NCI-H1436 treated with DMSO at 0.1 percent for 48 hours (cell line): Measurements from ENCODE around the gene SYNJ2.
"Not testable (repeated sequence)": the region's sequence is repeated elsewhere in the genome, so short reads cannot be mapped to it uniquely, and the experiment has no call there.

Experiments
- DNase-seq: peaks from one replicate; lab custom pipeline; 2025; lab: John Stamatoyannopoulos, UW

The SYNJ2 gene

GRCh38 chr6:157959451-157960227, 22.0 kb upstream of the SYNJ2 start:
- no peak for DNase-seq

- DNase-seq, result no peak
Measured at GRCh38 chr6:157961153-157961831, 20.4 kb upstream of the SYNJ2 start.

DNA sequence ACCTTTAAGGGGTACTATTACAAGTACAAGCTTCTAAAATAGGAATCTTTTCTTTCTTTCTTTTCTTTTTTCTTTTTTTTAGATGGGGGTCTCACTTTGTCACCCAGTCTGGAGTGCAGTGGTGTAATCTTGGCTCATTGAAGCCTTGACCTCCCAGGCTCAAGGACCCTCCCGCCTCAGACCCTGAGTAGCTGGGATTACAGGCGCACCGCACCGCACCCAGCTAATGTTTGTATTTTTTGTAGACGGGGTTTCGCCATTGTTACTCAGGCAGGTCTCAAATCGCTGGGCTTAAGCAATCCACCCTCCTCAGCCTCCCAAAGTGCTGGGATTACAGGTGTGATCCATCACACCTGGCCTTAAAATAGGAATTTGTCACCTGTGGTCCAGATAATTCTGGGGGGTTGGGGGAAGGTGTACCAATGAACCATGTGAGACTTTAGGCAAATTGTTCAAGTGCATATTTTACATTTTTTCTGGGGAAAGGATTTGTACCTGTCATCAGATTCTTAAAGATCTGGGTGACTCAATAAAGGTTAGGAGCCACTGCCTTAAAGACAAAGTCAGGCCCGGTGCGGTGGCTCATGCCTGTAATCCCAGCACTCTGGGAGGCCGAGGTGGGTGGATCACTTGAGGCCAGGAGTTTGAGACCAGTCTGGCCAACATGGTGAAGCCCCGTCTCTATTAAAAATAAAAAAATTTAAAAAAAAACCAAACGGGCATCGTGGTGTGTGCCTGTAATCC, 19.7 kb upstream of the SYNJ2 start:
- DNase-seq, result no peak

DNA sequence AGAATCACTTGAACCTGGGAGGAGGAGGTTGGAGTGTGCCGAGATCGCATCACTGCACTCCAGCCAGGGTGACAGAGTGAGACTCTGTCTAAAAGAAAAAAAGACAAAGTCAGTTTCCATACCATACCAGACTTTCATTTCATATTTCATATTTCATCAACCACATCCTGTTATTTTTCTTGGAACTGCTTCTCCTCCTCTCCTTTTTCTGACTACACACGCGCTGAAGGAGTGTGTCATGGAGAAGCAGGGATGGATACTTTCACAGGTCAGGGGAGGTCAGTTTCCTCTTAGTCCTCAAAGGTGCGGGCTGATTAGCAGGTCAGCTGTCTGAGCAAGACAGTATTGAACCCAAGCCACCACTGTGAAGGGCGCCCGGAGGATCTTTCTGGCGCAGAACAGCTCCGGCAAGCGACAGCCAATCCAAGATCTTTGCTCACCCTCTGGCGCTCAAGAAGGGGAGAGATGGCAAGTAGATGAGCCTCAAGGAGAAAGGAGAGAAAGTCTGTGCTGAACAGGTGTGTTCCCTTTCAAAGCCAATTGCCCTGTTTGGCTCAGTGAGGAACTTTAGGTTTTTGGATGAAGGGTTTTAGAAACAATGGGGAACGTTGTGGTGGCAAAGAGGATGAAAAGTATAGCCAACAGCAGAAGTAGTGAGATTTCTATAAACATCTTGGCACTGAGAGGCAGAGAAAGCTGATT, 18.9 kb upstream of the SYNJ2 start:
- no peak for DNase-seq

DNA sequence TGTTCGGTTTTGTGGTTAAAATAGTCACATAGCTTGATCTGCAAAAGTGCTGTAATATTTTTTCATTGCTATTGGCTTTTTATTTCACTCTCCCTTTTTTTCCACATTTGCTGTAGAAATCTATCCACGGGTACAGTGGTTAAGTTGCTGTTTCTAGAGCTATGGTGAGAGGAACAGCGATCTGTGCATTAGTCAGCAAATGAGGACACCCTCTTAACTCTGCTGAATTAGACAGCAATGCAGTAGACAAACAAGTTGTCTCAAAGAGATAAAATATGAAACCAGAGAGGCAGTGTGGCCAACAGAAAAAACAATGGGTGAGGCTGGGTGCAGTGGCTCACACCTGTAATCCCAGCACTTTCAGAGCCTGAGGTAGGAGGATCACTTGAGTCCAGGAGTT, 17.6 kb upstream of the SYNJ2 start:
- DNase-seq, result no peak

- no peak for DNase-seq
Measured at GRCh38 chr6:157965387-157965786, 16.3 kb upstream of the SYNJ2 start.

DNA sequence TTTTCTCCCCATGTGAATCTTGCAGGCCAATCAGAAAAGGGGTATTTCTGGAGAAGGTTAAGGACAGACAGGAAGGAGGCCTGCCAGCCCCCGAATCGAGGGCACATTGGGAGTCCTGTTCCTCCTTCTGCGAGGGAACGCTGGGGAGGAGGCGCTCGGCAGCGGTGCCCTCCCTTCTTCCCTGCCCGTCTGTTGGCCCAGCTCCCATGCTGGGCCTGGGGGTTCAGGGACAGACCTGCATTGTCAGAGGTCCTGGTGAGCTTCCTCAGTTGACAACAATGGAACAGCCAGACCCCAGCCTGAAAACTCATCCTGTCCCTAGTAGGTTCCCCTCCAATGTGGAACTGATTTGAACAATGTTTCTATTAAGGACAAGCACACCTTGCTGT, 15.1 kb upstream of the SYNJ2 start:
- no peak for DNase-seq

DNA sequence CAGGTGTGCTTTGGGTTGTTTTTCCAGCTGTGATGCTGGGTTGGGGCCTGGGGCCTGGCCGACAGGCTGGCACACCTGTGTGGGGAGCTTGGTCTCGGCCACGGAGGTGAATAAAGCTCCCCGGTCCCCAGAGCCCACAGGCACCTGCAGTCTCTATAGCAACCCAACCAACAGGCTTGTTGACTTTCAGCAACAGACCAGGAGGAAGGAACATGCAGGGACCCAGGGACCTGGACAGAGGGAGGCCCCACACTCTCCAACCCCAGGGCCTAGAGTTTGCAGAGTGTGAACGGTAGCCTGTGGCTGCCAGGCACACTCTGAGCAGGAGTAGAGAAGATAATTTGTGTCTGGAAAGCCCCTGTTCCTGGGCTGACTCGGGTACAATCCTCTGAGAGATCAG, 14.6 kb upstream of the SYNJ2 start:
- no peak for DNase-seq

GRCh38 chr6:157967486-157967885, 14.2 kb upstream of the SYNJ2 start:
- DNase-seq, result no peak

- not testable (repeated sequence) for DNase-seq
Measured at GRCh38 chr6:157972177-157972576, 9.5 kb upstream of the SYNJ2 start.

DNA sequence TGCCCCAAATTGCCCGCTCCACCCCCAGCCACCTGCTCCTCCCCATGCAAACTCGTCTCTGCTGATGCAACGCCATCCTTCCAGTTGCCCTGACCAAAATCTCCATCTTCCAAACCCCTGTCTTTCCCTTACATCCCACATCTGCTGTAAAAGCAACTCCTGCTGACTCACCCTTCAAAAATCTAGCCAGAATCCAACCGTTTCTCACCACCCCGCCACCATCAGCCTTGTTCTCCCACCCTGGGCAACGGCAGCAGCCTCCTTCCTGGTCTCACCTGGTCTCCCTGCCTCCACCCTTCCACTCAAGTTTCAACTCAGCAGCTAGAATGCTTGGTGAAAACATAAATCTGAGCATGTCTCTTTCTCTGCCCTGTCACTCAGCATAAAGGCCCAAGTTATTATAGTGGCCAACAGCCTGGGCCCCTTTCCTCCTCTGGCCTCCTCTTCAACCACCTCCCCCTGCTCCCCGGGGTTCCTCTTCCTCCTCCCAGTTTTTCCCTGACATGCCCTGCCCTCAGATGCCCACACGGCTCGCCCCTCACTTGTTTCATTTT, 7.2 kb upstream of the SYNJ2 start:
- no peak for DNase-seq

GRCh38 chr6:157974967-157975366, 6.7 kb upstream of the SYNJ2 start:
- no peak for DNase-seq

DNA sequence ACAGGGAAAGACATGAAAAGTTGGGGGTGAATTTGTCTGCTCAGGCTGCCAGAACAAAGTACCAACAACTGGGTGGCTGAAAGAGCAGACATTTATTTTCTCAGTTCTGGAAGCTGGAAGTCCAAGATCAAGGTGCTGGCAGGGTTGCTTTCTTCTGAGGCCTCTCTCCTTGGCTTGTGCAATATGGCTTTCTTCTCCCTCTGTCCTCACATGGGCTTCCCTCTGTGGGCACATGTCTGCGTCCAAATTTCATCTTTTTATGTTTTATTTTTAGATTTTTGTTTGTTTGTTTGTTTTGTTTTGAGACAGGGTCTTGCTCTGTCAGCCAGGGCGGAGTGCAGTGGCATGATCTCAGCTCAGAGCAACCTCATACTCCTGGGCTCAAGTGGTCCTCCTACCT, 6.2 kb upstream of the SYNJ2 start:
- no peak for DNase-seq

- DNase-seq, result no peak
Measured at GRCh38 chr6:157976345-157977175, 5.1 kb upstream of the SYNJ2 start.

DNA sequence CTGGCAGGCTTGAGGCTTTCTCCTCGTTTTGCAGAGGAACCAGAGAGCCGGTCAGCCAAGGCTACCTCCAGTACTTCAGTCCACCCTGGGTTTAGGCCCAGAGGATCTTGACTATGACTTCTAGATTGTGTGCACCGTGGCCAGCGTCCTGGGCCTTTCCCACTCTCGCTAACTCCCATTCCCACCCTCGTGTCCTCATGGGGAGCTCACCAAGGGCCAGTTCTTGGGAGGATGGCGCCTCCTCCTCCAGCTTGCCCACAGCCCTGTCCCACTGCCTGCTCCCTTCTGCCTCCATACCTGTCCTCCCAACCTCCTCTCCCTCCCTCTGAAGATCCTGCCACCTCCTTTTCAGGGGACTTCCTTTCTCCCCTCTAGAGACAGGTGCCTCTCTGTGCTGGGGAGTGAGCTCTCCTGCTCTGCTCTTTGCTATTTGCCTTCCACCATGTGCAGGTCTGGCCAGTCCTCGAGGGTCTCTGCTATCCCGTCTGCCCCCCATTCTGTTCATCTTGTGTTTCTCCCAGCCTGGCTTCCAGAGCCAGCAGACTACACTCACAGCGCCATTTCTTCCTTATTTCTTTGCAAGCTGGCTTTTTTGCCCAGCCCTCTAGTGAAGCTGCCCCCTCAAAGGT, 4.4 kb upstream of the SYNJ2 start:
- DNase-seq, result no peak

DNA sequence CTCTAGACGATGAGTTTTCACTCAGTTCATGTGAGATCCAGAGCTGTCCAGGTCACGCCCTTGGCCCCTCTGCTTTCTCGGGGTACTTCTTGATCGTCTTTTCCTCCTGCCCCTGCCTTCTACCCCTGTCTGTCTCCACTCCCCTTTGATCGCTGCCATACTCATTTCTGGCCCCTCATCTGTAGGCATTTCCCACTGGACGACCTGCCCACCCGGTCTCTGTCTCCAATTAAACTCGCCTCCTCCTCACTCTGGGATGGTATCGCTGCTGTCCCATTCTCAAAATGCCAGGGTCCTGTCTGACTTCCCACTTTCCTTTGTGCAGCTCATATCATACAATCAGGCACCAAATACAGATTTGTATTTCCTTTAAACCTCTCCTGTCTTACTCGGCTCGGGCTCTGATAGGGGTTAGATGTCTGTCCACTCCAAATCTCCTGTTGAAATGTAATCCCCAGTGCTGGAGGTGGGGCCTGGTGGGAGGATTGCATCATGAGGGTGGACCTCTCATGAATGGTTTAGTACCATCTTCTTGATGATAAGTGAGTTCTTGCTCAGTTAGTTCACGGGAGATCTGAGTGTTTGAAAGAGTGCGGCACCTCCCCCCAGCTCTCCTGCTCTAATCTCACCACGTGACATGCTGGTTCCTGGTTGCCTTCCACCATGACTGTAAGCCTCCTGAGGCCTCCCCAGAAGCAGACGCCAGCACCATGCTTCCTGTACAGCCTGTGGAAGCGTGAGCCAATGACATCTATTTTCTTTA, 3.5 kb upstream of the SYNJ2 start:
- no peak for DNase-seq

- no peak for DNase-seq
Measured at GRCh38 chr6:157980288-157981131, 1.2 kb upstream of the SYNJ2 start.

DNA sequence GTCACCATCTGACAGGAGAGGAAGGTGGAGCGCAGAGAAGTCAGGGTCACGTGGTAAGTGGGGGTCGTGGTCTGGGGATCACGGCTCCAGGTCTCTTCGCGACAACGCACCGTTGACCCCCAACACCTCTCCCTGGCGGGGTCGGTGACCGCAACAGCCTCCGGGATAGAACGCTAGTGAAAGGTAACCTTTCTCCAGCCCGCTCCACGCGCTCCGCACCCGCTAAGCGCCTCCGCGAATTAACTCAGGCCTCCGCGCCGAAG, 600 bp upstream of the SYNJ2 start:
- DNase-seq, result no peak

- DNase-seq, result no peak
Measured at GRCh38 chr6:157982102-157982562, 469 bp downstream of the SYNJ2 start.
